Activated gamma-delta T cell (primary cell): Measurements from ENCODE around the gene TECTB.

Source experiments
- DNase-seq: peaks from one replicate; lab custom pipeline; 2025; lab: John Stamatoyannopoulos, UW

Gene TECTB

GRCh38 chr10:112346774-112347173 is 63.6 kb downstream of the TECTB start:
- DNase-seq, result no peak

GRCh38 chr10:112347709-112348671 is 64.8 kb downstream of the TECTB start:
- no peak for DNase-seq

- no peak for DNase-seq
Measured at GRCh38 chr10:112348759-112349158, 65.6 kb downstream of the TECTB start.

GRCh38 chr10:112349521-112350085 is 66.4 kb downstream of the TECTB start:
- peak; percentile 12 for DNase-seq

GRCh38 chr10:112351146-112351545 is 67.9 kb downstream of the TECTB start:
- no peak for DNase-seq

GRCh38 chr10:112352044-112352443 is 68.8 kb downstream of the TECTB start:
- no peak for DNase-seq

- DNase-seq, result no peak
Measured at GRCh38 chr10:112353046-112353445, 69.8 kb downstream of the TECTB start.
